ENCODE measurements around the gene HLA-B.

HLA-B gene

DNA sequence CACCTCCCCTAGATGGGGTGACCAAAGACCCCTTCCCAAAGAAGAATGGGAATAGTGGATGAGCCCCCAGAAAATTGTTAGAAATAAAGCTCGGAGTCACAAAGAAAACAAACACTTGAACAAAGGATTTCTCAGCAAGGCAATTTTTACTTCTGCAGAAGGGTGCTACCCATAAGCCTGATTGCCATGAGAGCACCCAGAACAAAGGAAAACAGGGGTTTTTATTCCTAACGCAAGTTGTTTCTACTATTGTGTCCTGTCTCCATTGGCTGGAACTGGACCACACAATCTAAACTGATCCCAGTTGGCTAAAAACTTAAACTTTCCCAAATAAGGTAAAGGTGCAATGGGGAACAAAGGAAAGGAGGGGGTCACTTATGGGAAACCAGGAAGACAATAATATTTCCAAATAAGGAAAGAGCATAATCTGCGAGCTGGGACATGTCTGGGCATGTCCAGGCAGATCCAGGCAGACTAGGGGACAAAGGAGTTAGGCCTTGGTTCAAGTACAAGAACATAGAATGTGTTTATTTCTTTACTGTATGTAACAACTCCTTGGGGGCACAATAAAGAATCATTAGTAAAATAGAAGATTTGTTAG lies 20.0 kb downstream of the HLA-B start:
- no peak overlapping the region for H3K27ac ChIP-seq
- peaks cover 10% of the 10 kb centered on the region; the same call in 1 of the 2 replicates for H3K9me3 ChIP-seq (ENCODE audit: low read depth, low read length)
- DNase-seq (ENCODE audit: low read depth, low spot score): no peak
- H3K36me3 ChIP-seq (ENCODE audit: insufficient read depth, low read length): no peaks in the 10 kb centered on the region
- TF ChIP-seq FOXP2 (optimal IDR thresholded peaks at IDR 0.05; ENCODE audit: control extremely low read depth, extremely low read length, insufficient read depth): no peak
- H3K4me3 ChIP-seq: no peak overlapping the region
- no peak overlapping the region for H3K9ac ChIP-seq (ENCODE audit: insufficient read length)

GRCh38 chr6:31332637-31333602 lies 24.1 kb downstream of the HLA-B start:
- Histone ChIP-seq H3K4me3 (no peak overlapping the region), H3K27ac (no peak overlapping the region), H3K9me3 (ENCODE audit: low read depth, low read length) (peaks cover 10% of the 10 kb centered on the region; the same call in 1 of the 2 replicates), H3K36me3 (ENCODE audit: insufficient read depth, low read length) (no peaks in the 10 kb centered on the region), H3K9ac (ENCODE audit: insufficient read length) (no peak overlapping the region)
- DNase-seq (ENCODE audit: low read depth, low spot score): no peak
- TF ChIP-seq POLR2AphosphoS5 (IDR thresholded peaks at IDR 0.05; ENCODE audit: borderline replicate concordance, low read depth, low read length) (no peak), FOXP2 (optimal IDR thresholded peaks at IDR 0.05; ENCODE audit: control extremely low read depth, extremely low read length, insufficient read depth) (no peak), EZH2 (IDR thresholded peaks at IDR 0.05) (no peak)

- Histone ChIP-seq H3K9me3 (ENCODE audit: low read depth, low read length) (no peaks in the 10 kb centered on the region), H3K27ac (no peak overlapping the region), H3K4me3 (no peak overlapping the region), H3K36me3 (ENCODE audit: insufficient read depth, low read length) (no peaks in the 10 kb centered on the region), H3K9ac (ENCODE audit: insufficient read length) (no peak overlapping the region)
- no peak for DNase-seq (ENCODE audit: low read depth, low spot score)
- TF ChIP-seq EZH2 (IDR thresholded peaks at IDR 0.05) (no peak), FOXP2 (optimal IDR thresholded peaks at IDR 0.05; ENCODE audit: control extremely low read depth, extremely low read length, insufficient read depth) (no peak)
These were observed 28.5 kb downstream of the HLA-B start for GRCh38 chr6:31328355-31328960.

GRCh38 chr6:31321820-31322219 lies 35.2 kb downstream of the HLA-B start:
- TF ChIP-seq EZH2 (IDR thresholded peaks at IDR 0.05) (no peak), POLR2AphosphoS5 (IDR thresholded peaks at IDR 0.05; ENCODE audit: borderline replicate concordance, low read depth, low read length) (no peak), FOXP2 (optimal IDR thresholded peaks at IDR 0.05; ENCODE audit: control extremely low read depth, extremely low read length, insufficient read depth) (no peak)
- Histone ChIP-seq H3K27ac (no peak overlapping the region), H3K4me3 (no peak overlapping the region), H3K9me3 (ENCODE audit: low read depth, low read length) (no peaks in the 10 kb centered on the region), H3K36me3 (ENCODE audit: insufficient read depth, low read length) (no peaks in the 10 kb centered on the region), H3K9ac (ENCODE audit: insufficient read length) (no peak overlapping the region)
- no peak for DNase-seq (ENCODE audit: low read depth, low spot score)

DNA sequence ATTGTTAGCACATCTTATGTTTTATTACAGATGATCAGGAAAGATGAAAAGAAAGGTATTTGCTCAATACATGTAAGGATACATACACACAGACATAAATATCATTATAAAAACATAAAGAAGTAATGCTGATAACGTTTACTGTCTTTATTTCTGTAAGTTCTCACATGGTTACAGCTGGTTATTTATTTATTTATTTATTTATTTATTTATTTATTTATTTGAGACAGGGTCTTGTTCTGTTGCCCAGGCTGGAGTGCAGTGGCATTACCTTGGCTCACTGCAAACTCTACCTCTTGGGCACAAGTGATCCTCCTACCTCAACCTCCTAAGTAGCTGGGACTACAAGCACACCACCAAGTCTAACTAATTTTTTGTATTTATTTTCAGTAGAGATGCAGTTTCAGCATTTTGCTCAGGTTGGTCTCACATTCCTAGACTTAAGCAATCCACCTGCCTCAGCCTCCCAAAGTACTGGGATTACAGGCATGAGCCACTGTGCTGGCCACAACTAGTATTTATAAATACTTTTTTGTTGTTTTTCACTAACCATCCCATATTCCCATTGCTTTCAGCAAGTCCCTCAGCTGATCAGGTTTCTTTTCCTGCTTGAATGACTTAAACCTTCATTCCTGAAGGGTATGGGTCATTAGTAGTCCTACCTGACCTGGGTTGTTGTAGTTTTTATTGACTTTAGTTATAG lies 35.8 kb downstream of the HLA-B start:
- no peak overlapping the region for H3K4me3 ChIP-seq
- no peak overlapping the region for H3K9ac ChIP-seq (ENCODE audit: insufficient read length)
- DNase-seq (ENCODE audit: low read depth, low spot score): no peak
- TF ChIP-seq EZH2 (IDR thresholded peaks at IDR 0.05) (no peak), POLR2AphosphoS5 (IDR thresholded peaks at IDR 0.05; ENCODE audit: borderline replicate concordance, low read depth, low read length) (no peak), FOXP2 (optimal IDR thresholded peaks at IDR 0.05; ENCODE audit: control extremely low read depth, extremely low read length, insufficient read depth) (no peak)
- no peaks in the 10 kb centered on the region for H3K36me3 ChIP-seq (ENCODE audit: insufficient read depth, low read length)
- H3K27ac ChIP-seq: no peak overlapping the region
- H3K9me3 ChIP-seq (ENCODE audit: low read depth, low read length): no peaks in the 10 kb centered on the region

- H3K9me3 ChIP-seq (ENCODE audit: low read depth, low read length): no peaks in the 10 kb centered on the region
- no peaks in the 10 kb centered on the region for H3K36me3 ChIP-seq (ENCODE audit: insufficient read depth, low read length)
- no peak overlapping the region for H3K4me3 ChIP-seq
- no peak for DNase-seq (ENCODE audit: low read depth, low spot score)
- no peak overlapping the region for H3K9ac ChIP-seq (ENCODE audit: insufficient read length)
- TF ChIP-seq EZH2 (IDR thresholded peaks at IDR 0.05) (no peak), FOXP2 (optimal IDR thresholded peaks at IDR 0.05; ENCODE audit: control extremely low read depth, extremely low read length, insufficient read depth) (no peak), POLR2AphosphoS5 (IDR thresholded peaks at IDR 0.05; ENCODE audit: borderline replicate concordance, low read depth, low read length) (no peak)
- no peak overlapping the region for H3K27ac ChIP-seq
These were observed 39.9 kb downstream of the HLA-B start for GRCh38 chr6:31317036-31317435.

DNA sequence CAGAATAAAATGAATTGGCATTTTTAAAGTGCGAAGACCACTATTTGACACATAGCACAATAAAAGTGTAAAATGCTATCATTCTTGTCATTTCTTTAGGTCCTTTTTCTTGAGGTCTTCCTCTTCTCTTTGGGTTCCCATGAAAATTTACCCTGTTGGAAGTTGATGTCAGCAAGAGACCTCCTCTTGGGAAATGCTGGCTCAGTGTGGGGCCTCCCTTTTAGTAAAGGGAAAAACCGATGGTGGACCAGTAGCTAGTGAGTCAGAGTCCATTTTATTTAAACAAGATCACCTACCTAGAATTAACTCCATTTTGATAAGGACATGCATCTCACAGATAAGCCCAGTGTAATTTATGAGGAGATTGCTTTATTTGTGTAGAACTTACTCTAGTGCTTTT lies 47.3 kb downstream of the HLA-B start:
- no peak for DNase-seq (ENCODE audit: low read depth, low spot score)
- no peak for TF ChIP-seq FOXP2 (optimal IDR thresholded peaks at IDR 0.05; ENCODE audit: control extremely low read depth, extremely low read length, insufficient read depth)
- TF ChIP-seq EZH2 (IDR thresholded peaks at IDR 0.05): no peak
- TF ChIP-seq POLR2AphosphoS5 (IDR thresholded peaks at IDR 0.05; ENCODE audit: borderline replicate concordance, low read depth, low read length): no peak
- no peaks in the 10 kb centered on the region for H3K9me3 ChIP-seq (ENCODE audit: low read depth, low read length)
- no peaks in the 10 kb centered on the region for H3K36me3 ChIP-seq (ENCODE audit: insufficient read depth, low read length)
- H3K27ac ChIP-seq: no peak overlapping the region
- no peak overlapping the region for H3K4me3 ChIP-seq
- no peak overlapping the region for H3K9ac ChIP-seq (ENCODE audit: insufficient read length)

GRCh38 chr6:31308845-31309175 lies 48.2 kb downstream of the HLA-B start:
- no peak for TF ChIP-seq EZH2 (IDR thresholded peaks at IDR 0.05)
- TF ChIP-seq FOXP2 (optimal IDR thresholded peaks at IDR 0.05; ENCODE audit: control extremely low read depth, extremely low read length, insufficient read depth): no peak
- TF ChIP-seq POLR2AphosphoS5 (IDR thresholded peaks at IDR 0.05; ENCODE audit: borderline replicate concordance, low read depth, low read length): no peak
- no peak overlapping the region for H3K4me3 ChIP-seq

More at GRCh38 chr6:31308845-31309175, 48.2 kb downstream of the HLA-B start:
- Histone ChIP-seq H3K36me3 (ENCODE audit: insufficient read depth, low read length) (no peaks in the 10 kb centered on the region), H3K9ac (ENCODE audit: insufficient read length) (no peak overlapping the region), H3K27ac (no peak overlapping the region), H3K9me3 (ENCODE audit: low read depth, low read length) (no peaks in the 10 kb centered on the region)
- DNase-seq (ENCODE audit: low read depth, low spot score): no peak

Measured in SK-N-MC (cell line).